H9 (cell line): ENCODE data around the gene ERICH6B. TPM values are rescaled to one million over a fixed set of nuclear protein-coding genes. Genes with fewer than 3 reads are reported as not detected.

Experiments used
- DNase-seq: peaks from one replicate; pipeline ENCODE4 v3.0.0-alpha.2; 2017
- H2AFZ ChIP-seq: one replicate; pipeline ENCODE4 v1.6.1; 2013; ENCODE audit warnings: mild to moderate bottlenecking, low read length, control low read depth, moderate library complexity
- H2AK5ac ChIP-seq: 2 replicates; pipeline ENCODE4 v1.6.1; 2013; ENCODE audit warnings: low read length, control low read depth, mixed read lengths; ENCODE audit not compliant: insufficient read length
- H2BK120ac ChIP-seq: one replicate; pipeline ENCODE4 v1.6.1; 2013; ENCODE audit warnings: low read depth, mild to moderate bottlenecking, low read length, control low read depth, inconsistent platforms; ENCODE audit not compliant: poor library complexity, severe bottlenecking
- H2BK12ac ChIP-seq: 2 replicates; pipeline ENCODE4 v1.6.1; 2013; ENCODE audit warnings: low read length, control low read depth, mixed read lengths, low read depth; ENCODE audit not compliant: insufficient read length
- H2BK15ac ChIP-seq: 2 replicates; pipeline ENCODE4 v1.6.1; 2013; ENCODE audit warnings: low read depth, low read length, control low read depth
- H2BK20ac ChIP-seq: one replicate; pipeline ENCODE4 v1.6.1; 2013; ENCODE audit warnings: low read depth, mild to moderate bottlenecking, low read length, control low read depth, inconsistent platforms; ENCODE audit not compliant: poor library complexity, severe bottlenecking
- H2BK5ac ChIP-seq: 2 replicates; pipeline ENCODE4 v1.6.1; 2013; ENCODE audit warnings: low read length, control low read depth, mixed read lengths; ENCODE audit not compliant: insufficient read length
- H3K14ac ChIP-seq: 2 replicates; pipeline ENCODE4 v1.6.1; 2013; ENCODE audit warnings: low read length, control low read depth; ENCODE audit not compliant: insufficient read depth
- H3K18ac ChIP-seq: 2 replicates; pipeline ENCODE4 v1.6.1; 2013; ENCODE audit warnings: low read depth, mild to moderate bottlenecking, mixed read lengths, low read length, control low read depth; ENCODE audit not compliant: insufficient read length
- H3K23ac ChIP-seq: 2 replicates; pipeline ENCODE4 v1.6.1; 2013; ENCODE audit warnings: low read length, control low read depth, mixed read lengths, low read depth; ENCODE audit not compliant: insufficient read length
- H3K23me2 ChIP-seq: 2 replicates; pipeline ENCODE4 v1.6.1; 2013; ENCODE audit warnings: low read depth, mild to moderate bottlenecking, mixed read lengths, low read length, control low read depth; ENCODE audit not compliant: insufficient read length, poor library complexity, severe bottlenecking
- H3K27ac ChIP-seq: 2 replicates; pipeline ENCODE4 v1.5.1; 2013; ENCODE audit warnings: low read length, control low read depth, mixed read lengths, low read depth; ENCODE audit not compliant: insufficient read length
- H3K27me3 ChIP-seq: 2 replicates; pipeline ENCODE4 v1.6.1; 2013; ENCODE audit warnings: low read length, control low read depth, inconsistent platforms; ENCODE audit not compliant: insufficient read depth
- H3K4ac ChIP-seq: 2 replicates; pipeline ENCODE4 v1.6.1; 2013; ENCODE audit warnings: low read depth, mild to moderate bottlenecking, control low read depth, inconsistent platforms, low read length, moderate library complexity
- H3K4me1 ChIP-seq: 2 replicates; pipeline ENCODE4 v1.6.1; 2013; ENCODE audit warnings: low read length, control low read depth, inconsistent platforms; ENCODE audit not compliant: insufficient read depth
- H3K4me2 ChIP-seq: 2 replicates; pipeline ENCODE4 v1.6.1; 2013; ENCODE audit warnings: low read length, control low read depth, mixed read lengths; ENCODE audit not compliant: insufficient read length, insufficient read depth
- H3K56ac ChIP-seq: 2 replicates; pipeline ENCODE4 v1.6.1; 2013; ENCODE audit warnings: low read depth, mild to moderate bottlenecking, mixed read lengths, low read length, control low read depth; ENCODE audit not compliant: insufficient read length
- H3K79me1 ChIP-seq: 2 replicates; pipeline ENCODE4 v1.6.1; 2013; ENCODE audit warnings: low read depth, mild to moderate bottlenecking, moderate library complexity, low read length, control low read depth, inconsistent platforms; ENCODE audit not compliant: insufficient read depth, poor library complexity, severe bottlenecking
- H3K79me2 ChIP-seq: 2 replicates; pipeline ENCODE4 v1.6.1; 2013; ENCODE audit warnings: low read length, control low read depth, inconsistent platforms; ENCODE audit not compliant: insufficient read depth
- H3K9ac ChIP-seq: 2 replicates; pipeline ENCODE4 v1.6.1; 2013; ENCODE audit warnings: low read length, control low read depth, mixed read lengths; ENCODE audit not compliant: insufficient read length; ENCODE audit errors: extremely low read depth
- H3K9me3 ChIP-seq: one replicate; pipeline ENCODE4 v1.6.1; 2013; ENCODE audit warnings: low read depth, low read length, inconsistent platforms; ENCODE audit not compliant: control insufficient read depth
- H3T11ph ChIP-seq: one replicate; pipeline ENCODE4 v1.6.1; 2013; ENCODE audit warnings: mild to moderate bottlenecking, low read length, control low read depth, inconsistent platforms
- H4K20me1 ChIP-seq: one replicate; pipeline ENCODE4 v1.6.1; 2013; ENCODE audit not compliant: control insufficient read depth, insufficient read length, insufficient read depth
- H4K5ac ChIP-seq: 2 replicates; pipeline ENCODE4 v1.6.1; 2013; ENCODE audit warnings: low read depth, mild to moderate bottlenecking, mixed read lengths, low read length, control low read depth; ENCODE audit not compliant: insufficient read length
- H4K8ac ChIP-seq: replicated peaks from 2 replicates; pipeline ENCODE4 v1.6.1; 2013; ENCODE audit warnings: low read length, control low read depth, mixed read lengths, low read depth; ENCODE audit not compliant: insufficient read length
- H4K91ac ChIP-seq: 2 replicates; pipeline ENCODE4 v1.6.1; 2013; ENCODE audit warnings: low read depth, mild to moderate bottlenecking, moderate library complexity, mixed read lengths, low read length, control low read depth; ENCODE audit not compliant: insufficient read length
- H3K27ac Mint-ChIP-seq, 3 experiments: 2 replicates in 2 of 3; 3 replicates in 1 of 3; pipeline ENCODE4 v1.8.0; 2020 to 2021; ENCODE audit warnings: mixed read lengths in 3 of 3, mild to moderate bottlenecking in 1 of 3, moderate library complexity in 1 of 3
- H3K27me3 Mint-ChIP-seq: 2 replicates; pipeline ENCODE4 v1.8.0; 2021; ENCODE audit warnings: low read depth, mild to moderate bottlenecking, moderate library complexity, mixed read lengths
- H3K36me3 Mint-ChIP-seq, 3 experiments: 2 replicates in 2 of 3; 3 replicates in 1 of 3; pipeline ENCODE4 v1.8.0; 2020 to 2021; ENCODE audit warnings: low read depth in 3 of 3, mixed read lengths in 3 of 3; ENCODE audit not compliant: insufficient read depth in 1 of 3
- H3K4me1 Mint-ChIP-seq, 2 experiments: 2 replicates each; pipeline ENCODE4 v1.8.0; 2020; ENCODE audit warnings: mixed read lengths in 2 of 2
- H3K4me3 Mint-ChIP-seq, 2 experiments: 2 replicates in 1 of 2; 3 replicates in 1 of 2; pipeline ENCODE4 v1.8.0; 2020 to 2021; ENCODE audit warnings: mild to moderate bottlenecking in 2 of 2, mixed read lengths in 2 of 2, moderate library complexity in 1 of 2
- H3K9me3 Mint-ChIP-seq, 2 experiments: 2 replicates in 1 of 2; 3 replicates in 1 of 2; pipeline ENCODE4 v1.8.0; 2020; ENCODE audit warnings: mild to moderate bottlenecking in 2 of 2, mixed read lengths in 2 of 2, moderate library complexity in 1 of 2
- CTCF ChIP-seq: fragments of 200-600 bp; sonication (generic); conservative IDR thresholded peaks from 3 replicates; pipeline ENCODE4 v1.8.0; 2021; ENCODE audit warnings: antibody characterized with exemption, mild to moderate bottlenecking
- WGBS: extraction: QIAGEN DNeasy Blood & Tissue Kit; methylation state at CpG from one replicate; pipeline ENCODE4 v1.1.7; 2013; ENCODE audit warnings: missing lambda C conversion rate, low lambda C conversion rate, mixed read lengths; ENCODE audit not compliant: insufficient read length; ENCODE audit errors: extremely low coverage; 5-methylcytosine and 5-hydroxymethylcytosine counted together
- total RNA-seq: library from RNA; stranded (reverse); gene quantifications from 2 replicates; pipeline ENCODE4 v1.2.1, GENCODE V29; 2021

ERICH6B gene
- total RNA-seq, 1 experiment from 2014 or later = not detected

DNA sequence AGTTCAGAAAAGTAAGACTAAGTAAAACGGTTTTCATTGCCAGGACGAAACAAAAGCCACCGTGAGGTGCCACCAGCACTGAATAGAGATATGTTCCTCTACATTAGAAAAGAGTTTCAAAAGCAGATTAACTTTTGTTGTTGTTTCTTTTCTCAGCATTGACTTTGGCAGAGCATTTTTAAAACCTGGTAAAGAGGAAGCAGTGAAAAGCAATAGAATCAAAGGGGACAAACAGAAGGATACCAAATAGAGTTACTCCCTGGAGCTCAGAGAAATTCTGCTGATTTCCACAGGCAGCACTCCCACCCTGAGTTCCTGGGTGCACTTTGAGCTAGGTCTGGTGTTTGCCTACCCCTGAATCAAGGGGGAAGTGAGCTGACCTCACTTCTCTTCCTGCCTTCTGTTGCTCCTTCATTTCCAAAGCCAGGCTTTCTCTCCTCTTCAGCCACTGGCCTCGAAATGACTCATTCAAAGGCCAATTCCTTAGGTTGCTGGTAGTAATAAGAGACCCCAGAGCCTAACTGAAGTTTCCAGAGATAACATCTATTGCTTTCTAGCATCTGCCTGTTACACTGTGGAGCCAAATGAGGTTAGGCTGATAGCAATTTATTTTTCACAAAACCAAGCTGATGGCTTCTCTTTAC, 11.3 kb upstream of the ERICH6B start:
- DNase-seq = no peak
- Histone ChIP-seq H3K27ac (no peak overlapping the region), H4K91ac (no peak overlapping the region), H3K79me2 (no peaks in the 10 kb centered on the region), H3K9ac (no peak overlapping the region), H4K5ac (no peak overlapping the region), H2BK120ac (no peak overlapping the region), H3K4ac (no peak overlapping the region), H3K9me3 (no peaks in the 10 kb centered on the region), H3K27me3 (no peaks in the 10 kb centered on the region), H2AK5ac (no peak overlapping the region), H3K4me2 (no peak overlapping the region), H3K4me1 (no peaks in the 10 kb centered on the region; the same call in 1 of the 2 replicates), H2AFZ (no peak overlapping the region), H3K56ac (no peak overlapping the region), H3K14ac (no peak overlapping the region), H4K8ac (no peak overlapping the region), H3K79me1 (no peaks in the 10 kb centered on the region), H4K20me1 (no peaks in the 10 kb centered on the region), H2BK20ac (no peak overlapping the region), H3K18ac (no peak overlapping the region), H3K23me2 (no peaks in the 10 kb centered on the region), H3K23ac (no peak overlapping the region), H2BK5ac (no peak overlapping the region), H2BK15ac (no peak overlapping the region), H3T11ph (no peak overlapping the region), H2BK12ac (no peak overlapping the region)
- H3K4me3 Mint-ChIP-seq = no peak overlapping the region; a peak in 1 of 5 replicates
- WGBS = no CpG with 5 or more reads among the region's 4 CpGs
- no peaks in the 10 kb centered on the region for H3K36me3 Mint-ChIP-seq
- H3K27me3 Mint-ChIP-seq = peaks cover 6% of the 10 kb centered on the region
- TF ChIP-seq CTCF = no peak
- peak overlapping the region in 1 of 3 experiments; percentile 34; a peak in 1 of 7 replicates for H3K27ac Mint-ChIP-seq
- H3K9me3 Mint-ChIP-seq = no peaks in the 10 kb centered on the region
- H3K4me1 Mint-ChIP-seq = peaks cover 49% of the 10 kb centered on the region in 2 experiments
